8988T (cell line): ENCODE data around the gene BLOC1S2.
A peak's percentile ranks its signal among the peaks of the same experiment; 100 is the strongest.
"Not testable (repeated sequence)": the region's sequence is repeated elsewhere in the genome, so short reads cannot be mapped to it uniquely, and the experiment has no call there.

Experiments
- DNase-seq: peaks from one replicate; pipeline ENCODE4 v3.0.0; 2011

Gene BLOC1S2

DNA sequence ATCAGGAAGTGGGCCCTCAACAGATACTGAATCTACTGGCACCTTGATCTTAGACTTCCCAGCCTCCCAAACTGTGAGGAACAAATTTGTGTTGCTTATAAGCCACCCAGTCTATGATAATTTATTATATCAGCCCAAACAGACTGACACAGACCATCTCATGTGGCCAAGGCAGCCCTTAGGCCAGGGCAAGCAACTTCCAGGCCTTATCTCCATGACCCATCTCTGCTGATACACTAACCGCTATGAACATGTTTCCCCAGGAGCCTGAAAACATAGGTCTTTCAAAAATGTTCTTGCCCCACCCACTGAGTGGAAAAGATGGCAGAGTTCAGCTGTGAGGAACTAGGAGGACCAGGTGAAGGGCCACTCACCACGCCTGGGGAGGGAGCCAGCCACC, 3.2 kb upstream of the BLOC1S2 start:
- no peak for DNase-seq

DNA sequence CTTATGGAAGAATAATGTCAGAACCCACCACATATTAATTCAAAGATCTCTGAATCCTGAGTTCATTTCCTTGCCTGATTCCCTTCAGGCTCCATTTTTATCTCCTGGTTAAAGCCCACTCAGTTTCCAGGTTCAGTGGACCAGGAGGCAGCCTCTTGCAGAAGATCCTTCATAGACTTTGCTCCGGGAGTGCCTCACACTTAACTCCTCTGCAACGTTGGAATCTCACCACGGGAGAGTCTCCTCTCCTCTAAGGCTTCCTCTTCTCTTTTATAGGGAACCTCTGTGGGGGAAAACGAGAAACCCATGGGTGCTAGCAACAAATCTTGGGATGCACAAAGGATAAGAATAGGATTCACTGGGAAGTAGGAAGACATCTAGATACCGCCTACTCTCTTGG, 1.7 kb upstream of the BLOC1S2 start:
- no peak for DNase-seq

GRCh38 chr10:100287756-100288155, 1.3 kb upstream of the BLOC1S2 start:
- no peak for DNase-seq

DNA sequence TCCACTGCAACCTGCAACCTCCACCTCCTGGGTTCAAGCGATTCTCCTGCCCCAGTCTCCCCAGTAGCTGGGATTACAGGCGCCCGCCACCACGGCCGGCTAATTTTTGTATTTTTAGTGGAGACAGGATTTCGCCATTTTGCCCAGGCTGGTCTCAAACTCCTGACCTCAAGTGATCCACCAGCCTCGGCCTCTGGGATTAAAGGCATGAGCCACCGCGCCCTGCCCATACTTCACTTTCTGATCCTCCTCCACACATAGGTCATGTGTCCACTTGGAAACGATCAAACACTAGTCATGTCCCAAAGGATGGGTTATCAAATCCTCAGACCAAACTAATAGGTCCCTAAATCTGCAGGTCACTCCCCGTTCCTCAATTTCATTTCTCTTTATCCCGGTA, 1.2 kb downstream of the BLOC1S2 start:
- not testable (repeated sequence) for DNase-seq

GRCh38 chr10:100282907-100283306, 3.6 kb downstream of the BLOC1S2 start:
- DNase-seq = no peak

DNA sequence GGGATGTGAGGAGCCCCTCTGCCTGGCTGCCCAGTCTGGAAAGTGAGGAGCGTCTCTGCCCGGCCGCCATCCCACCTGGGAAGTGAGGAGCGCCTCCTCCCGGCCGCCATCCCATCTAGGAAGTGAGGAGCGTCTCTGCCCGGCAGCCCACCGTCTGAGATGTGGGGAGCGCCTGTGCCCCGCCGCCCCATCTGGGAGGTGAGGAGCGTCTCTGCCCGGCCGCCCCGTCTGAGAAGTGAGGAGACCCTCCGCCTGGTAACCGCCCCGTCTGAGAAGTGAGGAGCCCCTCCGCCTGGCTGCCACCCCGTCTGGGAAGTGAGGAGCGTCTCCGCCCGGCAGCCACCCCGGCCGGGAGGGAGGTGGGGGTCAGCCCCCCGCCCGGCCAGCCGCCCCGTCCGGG, 9.5 kb downstream of the BLOC1S2 start:
- DNase-seq = not testable (repeated sequence)

DNA sequence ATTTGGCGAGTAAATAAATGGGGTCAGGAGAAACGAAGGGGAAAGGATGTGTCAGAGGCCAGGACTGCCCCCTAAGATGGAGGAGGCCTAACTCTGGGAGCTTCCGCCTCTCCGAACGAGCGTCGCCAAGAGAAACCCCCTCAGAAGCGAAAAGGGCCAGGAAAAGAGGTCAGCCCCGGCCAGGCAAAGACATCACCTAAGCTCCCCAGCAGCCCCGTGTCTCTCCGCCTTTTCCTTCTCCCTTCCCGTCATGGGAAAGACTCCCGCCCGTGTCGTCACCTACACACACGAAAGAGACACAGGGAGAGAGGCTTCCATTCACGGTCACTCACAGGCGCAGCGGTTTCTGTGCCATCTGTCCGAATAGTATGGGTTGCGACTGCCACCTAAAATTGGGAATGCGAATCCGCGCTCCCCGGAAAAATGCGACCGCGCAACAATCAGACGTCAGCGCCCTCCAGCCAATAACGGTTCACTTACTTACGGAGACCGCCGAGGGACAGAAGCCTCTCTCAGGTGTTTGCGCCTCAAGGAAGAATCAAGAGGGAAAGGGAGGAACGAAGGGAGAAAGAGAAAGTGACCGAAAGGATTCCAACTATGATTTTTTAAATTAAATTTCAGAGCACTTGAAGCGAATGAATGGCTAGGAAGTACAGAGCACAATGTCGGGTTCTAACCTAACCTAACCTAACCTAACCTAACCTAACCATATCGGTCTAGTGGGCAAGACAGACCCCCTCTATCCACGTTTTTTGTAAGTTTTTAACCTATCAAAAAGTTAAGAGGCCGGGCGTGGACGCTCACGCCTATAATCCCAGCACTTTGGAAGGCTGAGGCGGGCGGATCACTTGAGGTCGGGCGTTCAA, 19.0 kb downstream of the BLOC1S2 start, which contains the start of gene CWF19L1:
CWF19L1 (minus strand) TSS at position 400 of the 866 bp plus-strand sequence; CDS start at position 355, 45 bp downstream.
- DNase-seq = peak; percentile 49

DNA sequence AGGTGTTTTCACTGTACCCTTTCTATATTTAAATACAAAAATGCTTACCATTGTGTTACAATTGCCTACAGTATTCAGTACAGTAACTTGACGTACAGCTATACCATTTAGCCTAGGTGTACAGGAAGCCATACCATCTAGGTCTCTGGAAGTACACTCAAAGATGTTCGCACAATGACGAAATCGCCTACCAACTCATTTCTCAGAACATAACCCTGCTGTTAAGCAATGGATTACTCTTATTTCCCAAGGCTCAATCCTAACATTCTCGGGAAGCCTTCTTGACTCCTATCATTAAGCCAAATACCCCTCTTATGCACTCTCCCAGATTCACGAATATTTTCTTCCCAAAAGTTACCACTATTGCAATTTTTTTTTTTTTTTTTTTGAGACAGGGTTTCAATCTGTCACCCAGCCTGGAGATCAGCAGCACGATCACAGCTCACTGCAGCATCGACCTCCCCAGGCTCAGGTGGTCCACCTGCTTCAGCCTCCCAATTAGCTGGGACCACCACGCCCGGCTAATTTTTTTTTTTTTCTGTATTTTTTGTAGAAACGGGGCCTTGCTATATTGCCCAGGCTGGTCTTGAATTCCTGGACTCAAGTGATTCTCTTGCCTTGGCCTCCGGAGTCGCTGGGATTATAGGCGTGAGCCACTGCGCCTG, 20.5 kb downstream of the BLOC1S2 start:
- DNase-seq = no peak

DNA sequence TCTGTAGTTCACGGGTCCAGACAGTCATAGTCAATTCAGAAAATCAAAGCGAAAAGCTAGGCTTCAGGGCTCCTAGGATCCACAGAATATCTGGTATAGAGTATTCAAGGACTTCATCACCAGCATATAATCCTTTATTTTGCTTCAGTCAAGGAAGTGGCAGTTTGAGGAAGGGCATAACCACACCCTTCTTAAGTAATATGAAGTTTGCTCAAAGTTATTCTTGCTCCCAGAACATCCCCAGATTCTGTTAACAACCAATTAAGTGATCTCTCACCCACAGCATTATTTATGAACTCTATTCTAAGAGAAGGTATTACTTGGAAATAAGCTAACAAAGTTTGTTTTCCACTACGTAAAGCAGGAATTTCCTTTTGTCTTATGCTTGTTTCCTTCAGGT, 32.3 kb downstream of the BLOC1S2 start:
- DNase-seq = no peak

GRCh38 chr10:100253041-100253440, 33.4 kb downstream of the BLOC1S2 start:
- DNase-seq = no peak

- DNase-seq = no peak
These were observed 37.7 kb downstream of the BLOC1S2 start for GRCh38 chr10:100248820-100249219.

- DNase-seq = no peak
These were observed 40.8 kb downstream of the BLOC1S2 start for GRCh38 chr10:100245484-100246220.

GRCh38 chr10:100239851-100240250, 46.6 kb downstream of the BLOC1S2 start:
- no peak for DNase-seq

DNA sequence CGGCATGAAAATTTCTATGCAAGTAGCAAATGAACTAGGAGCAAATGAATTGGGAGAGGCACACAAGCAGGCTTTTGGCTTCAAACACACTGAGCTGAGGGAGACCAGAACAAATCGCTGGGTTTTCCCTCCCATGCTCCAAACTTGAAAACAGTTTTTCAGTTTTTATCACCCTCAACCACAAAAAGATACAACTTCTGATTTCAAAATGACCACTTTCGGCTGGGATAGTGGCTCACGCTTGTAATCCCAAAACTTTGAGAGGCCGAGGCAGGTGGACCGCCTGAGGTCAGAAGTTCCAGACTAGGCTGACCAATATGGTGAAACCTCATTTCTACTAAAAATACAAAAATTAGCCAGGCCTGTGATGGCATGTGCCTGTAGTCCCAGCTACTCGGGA, 48.1 kb downstream of the BLOC1S2 start:
- no peak for DNase-seq

DNA sequence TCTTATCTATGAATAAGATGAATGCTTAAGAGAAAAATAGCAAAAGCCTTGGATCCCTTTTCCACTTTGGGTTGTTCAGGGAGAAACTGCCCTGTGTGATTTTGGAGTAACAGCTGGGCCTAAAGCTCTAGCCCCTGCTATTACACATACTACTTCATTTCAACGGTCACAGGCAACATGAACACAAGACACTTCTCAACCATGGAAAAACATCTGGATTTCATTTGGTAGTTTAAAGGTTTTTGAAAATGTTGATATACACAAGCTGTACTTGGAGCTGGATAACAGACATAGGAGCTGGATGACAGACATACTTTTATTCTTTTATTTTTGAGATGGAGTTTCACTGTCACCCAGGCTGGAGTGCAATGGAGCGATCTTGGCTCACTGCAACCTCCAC, 54.4 kb downstream of the BLOC1S2 start:
- DNase-seq = no peak

DNA sequence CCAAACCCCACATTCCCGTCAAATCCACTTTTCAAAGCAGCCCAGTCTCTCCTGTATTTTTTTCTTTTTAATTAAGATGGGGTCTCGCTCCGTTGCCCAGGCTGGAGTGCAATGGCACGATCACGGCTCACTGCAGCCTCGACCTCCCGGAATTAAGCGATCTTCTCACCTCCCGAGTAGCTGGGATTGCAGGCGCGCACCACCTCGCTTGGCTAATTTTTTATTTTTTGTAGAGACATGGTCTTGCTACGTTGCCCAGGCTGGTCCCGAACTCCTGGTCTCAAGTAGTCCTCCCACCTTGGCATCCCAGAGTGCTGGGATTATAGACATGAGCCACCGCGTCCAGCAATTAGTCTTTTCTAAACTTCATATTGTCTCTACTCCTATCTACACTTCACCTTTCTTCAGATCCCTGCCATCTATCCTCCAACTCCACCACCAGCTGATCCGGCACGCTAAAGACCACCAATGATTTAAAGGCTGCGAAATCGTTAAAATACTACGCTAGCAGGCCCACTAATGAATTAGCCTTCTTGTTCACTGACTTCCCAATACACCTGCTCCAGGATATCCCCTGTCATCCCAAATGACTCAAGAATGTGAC, 56.6 kb downstream of the BLOC1S2 start:
- no peak for DNase-seq

DNA sequence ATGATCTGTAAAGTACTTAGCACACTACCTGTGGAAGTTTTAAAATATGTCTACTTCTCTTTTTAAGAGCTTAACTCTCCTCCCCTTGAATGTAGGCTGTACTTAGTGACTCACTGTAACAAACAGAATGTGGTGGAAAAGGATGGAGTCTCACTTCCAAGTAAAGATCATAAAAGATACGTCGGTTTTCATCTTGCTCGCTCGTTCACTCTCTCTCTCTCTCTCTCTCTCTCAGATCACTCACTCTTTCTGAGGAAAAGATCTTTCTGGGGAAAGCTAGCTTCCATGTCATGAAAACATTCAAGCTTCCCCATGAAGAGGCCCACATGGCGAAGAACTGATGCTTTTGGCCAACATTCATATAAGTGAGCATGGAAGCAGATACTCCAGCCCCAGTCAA, 62.6 kb downstream of the BLOC1S2 start:
- DNase-seq = no peak
